Measurements from ENCODE around the gene NPTXR. TPM values are rescaled to one million over a fixed set of nuclear protein-coding genes. Genes with fewer than 3 reads are reported as not detected.
"Not testable (repeated sequence)": the region's sequence is repeated elsewhere in the genome, so short reads cannot be mapped to it uniquely, and the experiment has no call there.

Gene NPTXR
- total and polyA plus RNA-seq, 5 donors = 23.8 to 51.1 (median 32.3) TPM

DNA sequence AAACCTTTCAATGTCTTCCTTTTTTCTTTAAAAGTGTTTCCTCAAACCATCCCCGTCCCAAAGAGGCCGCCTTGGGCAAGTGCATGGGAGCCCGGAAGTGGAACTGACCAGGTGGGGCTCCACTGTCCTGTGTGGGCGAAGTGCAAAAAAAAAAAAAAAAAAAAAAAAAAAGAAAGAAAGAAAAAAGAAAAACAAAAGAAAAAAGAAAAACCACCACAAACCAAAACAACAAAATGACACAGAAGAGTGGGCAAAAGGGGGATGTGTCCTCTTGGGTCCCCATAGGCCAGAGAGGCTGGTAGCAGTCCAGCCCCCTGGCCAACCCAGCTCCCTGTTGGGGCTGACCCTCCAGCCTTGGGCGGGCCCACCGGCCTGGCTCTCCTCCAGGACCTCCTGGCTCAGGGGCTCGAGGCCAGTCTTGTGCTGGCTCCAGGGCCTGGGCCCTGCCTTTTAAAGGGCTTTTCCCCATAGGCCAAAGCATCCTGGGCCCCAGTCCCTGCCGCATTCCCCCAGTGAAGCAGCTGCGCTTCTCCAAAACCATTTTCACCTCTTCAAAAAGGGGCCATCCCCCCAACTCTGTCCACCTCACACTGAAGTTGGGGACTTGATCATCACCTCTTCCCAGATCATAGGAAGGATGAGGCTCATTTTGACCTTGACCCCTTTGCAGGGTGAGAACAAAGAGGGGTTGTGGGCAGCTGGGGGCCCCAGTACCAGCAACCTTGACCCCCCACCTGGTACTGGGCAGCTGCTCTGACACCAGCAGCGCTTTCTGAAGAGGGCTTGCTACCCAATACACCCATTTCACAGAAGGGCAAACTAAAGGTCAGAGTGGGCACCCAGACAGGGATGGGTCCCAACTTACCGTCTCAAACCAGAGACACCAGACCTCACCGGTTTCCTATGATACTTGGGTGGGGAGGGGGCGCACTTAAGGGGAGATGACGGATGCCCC is 18.8 kb upstream of the NPTXR start:
- peaks cover 18% of the 10 kb centered on the region for H3K4me1 ChIP-seq (ENCODE audit: control insufficient read depth, insufficient read depth, low read length)
- no peak overlapping the region for H3K27ac ChIP-seq (ENCODE audit: low read length)
- ATAC-seq (peak; percentile 45 to 52), DNase-seq (peak; percentile 73 to 93 (median 91))
- no peaks in the 10 kb centered on the region for H3K9me3 ChIP-seq (ENCODE audit: control insufficient read depth, low read length)
- no peak overlapping the region for H3K4me3 ChIP-seq (ENCODE audit: low read length)
- intact Hi-C loops (cut with DNase I) = loop anchor here in 2 of 4 donors (5.0 to 10.0 kb wide), 4 partner anchors 142 to 452 kb away; partner anchors contain the start of gene RPL3 (in 1 of the 2)
- 52% methylated on average over 14 of the region's 14 CpGs for WGBS
- H3K27me3 ChIP-seq (ENCODE audit: control insufficient read depth, insufficient read depth) = no peaks in the 10 kb centered on the region

DNA sequence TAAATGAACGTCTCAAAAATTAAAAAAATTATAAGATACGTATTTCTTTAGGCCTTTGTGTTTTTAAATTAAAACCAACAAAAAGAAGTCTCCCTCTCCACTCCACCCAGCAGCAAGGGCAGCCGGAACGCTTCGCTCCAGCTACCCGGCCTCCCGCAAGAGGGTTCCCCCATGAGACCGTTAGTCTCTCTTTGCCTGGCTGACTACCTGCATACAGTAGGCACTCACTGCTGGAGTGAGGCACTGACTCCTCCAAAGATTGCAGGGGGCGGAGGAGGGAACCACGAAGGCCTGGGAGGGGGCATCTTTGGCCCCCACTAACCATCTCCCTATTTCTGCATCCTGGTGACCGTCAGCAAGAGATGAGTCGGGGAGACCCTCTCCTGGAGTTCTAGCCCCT is 18.1 kb upstream of the NPTXR start:
- intact Hi-C loops (cut with DNase I) = loop anchor here in 2 of 4 donors (5.0 to 10.0 kb wide), 4 partner anchors 143 to 453 kb away; partner anchors contain the start of gene RPL3 (in 1 of the 2)
- no peaks in the 10 kb centered on the region for H3K9me3 ChIP-seq (ENCODE audit: control insufficient read depth, low read length)
- no peaks in the 10 kb centered on the region for H3K27me3 ChIP-seq (ENCODE audit: control insufficient read depth, insufficient read depth)
- WGBS = 42% methylated on average over 12 of the region's 12 CpGs
- no peak for ATAC-seq
- no peak for DNase-seq
- H3K27ac ChIP-seq (ENCODE audit: low read length) = no peak overlapping the region
- peaks cover 18% of the 10 kb centered on the region for H3K4me1 ChIP-seq (ENCODE audit: control insufficient read depth, insufficient read depth, low read length)
- H3K4me3 ChIP-seq (ENCODE audit: low read length) = no peak overlapping the region

DNA sequence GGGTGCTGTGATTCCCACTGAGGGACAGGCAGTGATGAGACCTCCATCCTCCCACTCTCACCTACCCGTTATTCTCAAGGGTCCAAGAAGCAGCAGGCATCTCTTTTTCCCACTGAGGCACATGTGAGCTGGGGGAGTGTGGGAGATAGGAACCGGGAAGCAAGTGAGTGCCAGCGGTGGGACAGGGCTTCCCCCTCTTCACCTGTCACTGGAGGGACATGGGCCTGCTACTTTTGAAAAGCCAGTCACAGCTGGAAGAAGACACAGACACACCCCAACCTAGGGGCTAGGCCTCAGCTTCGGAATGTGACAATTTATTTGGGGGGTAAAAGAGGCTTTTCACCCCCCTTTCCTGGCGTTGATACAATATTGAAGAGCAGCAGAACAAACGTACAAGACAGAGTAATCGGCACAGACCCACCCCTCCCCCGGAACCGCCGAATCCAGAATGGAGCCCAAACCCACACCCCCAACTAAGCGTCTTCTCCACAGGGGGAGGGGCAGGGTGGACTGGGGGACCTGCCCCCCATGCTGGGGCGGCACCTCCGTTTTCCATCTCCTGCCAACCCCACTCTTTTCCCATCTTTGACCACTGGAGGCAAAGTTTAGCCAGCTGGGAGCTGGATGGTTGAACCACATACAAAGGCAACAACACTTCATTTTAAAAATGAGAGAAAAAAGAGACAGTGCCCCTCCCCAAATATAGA is 17.5 kb upstream of the NPTXR start:
- no peaks in the 10 kb centered on the region for H3K27me3 ChIP-seq (ENCODE audit: control insufficient read depth, insufficient read depth)
- ATAC-seq (no peak), DNase-seq (no peak)
- 23% methylated on average over 13 of the region's 13 CpGs for WGBS
- no peak overlapping the region for H3K27ac ChIP-seq (ENCODE audit: low read length)
- peaks cover 18% of the 10 kb centered on the region for H3K4me1 ChIP-seq (ENCODE audit: control insufficient read depth, insufficient read depth, low read length)
- intact Hi-C loops (cut with DNase I) = loop anchor here in 2 of 4 donors (5.0 to 10.0 kb wide), 4 partner anchors 143 to 453 kb away; partner anchors contain the start of gene RPL3 (in 1 of the 2)
- H3K9me3 ChIP-seq (ENCODE audit: control insufficient read depth, low read length) = no peaks in the 10 kb centered on the region
- H3K4me3 ChIP-seq (ENCODE audit: low read length) = no peak overlapping the region

DNA sequence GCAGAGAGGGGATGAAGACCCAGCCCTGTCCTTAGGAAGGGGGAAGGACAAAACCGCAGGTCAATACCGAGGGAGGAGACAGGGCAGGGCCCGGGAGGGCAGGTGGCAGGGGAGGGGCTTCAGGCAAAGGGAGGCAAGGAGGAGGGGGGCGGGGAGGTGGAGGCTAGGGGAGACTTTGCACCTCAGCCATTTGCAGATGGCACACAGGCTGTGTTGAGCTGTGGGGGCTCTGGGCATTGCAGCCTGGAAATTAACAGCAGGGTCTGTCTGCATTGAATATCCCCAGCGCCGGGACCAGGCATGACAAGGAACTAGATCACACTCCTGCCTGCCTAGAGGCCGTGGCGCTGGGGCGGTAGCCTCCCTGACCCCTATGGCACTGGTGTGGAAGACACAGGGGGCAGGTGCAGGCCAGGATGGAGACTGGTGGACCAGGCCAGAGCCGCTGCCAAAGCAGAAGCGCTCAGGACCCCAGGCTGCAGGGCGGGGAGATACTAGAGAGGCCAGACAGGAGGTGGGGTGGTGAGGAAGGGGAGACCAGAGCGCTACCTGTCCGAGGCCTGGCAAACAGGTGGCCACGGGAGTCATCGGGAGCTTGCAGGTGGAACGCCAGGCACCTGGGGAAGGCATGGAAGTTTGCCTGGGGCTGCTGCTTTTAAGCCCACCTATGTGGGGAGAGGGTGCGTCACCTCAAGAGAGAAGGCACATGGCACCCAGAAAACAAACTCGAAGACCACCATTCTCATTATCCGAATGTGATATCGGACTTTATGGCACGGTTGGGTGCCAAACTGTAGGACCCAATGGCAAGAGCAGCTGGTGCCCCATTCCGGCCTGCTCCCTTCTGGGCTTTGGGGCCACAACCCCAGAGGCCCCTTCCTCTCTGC is 16.7 kb upstream of the NPTXR start:
- Histone ChIP-seq H3K4me3 (ENCODE audit: low read length) (no peak overlapping the region), H3K27ac (ENCODE audit: low read length) (no peak overlapping the region), H3K4me1 (ENCODE audit: control insufficient read depth, insufficient read depth, low read length) (peaks cover 18% of the 10 kb centered on the region), H3K9me3 (ENCODE audit: control insufficient read depth, low read length) (no peaks in the 10 kb centered on the region), H3K27me3 (ENCODE audit: control insufficient read depth, insufficient read depth) (no peaks in the 10 kb centered on the region)
- ATAC-seq = no peak
- 57% methylated on average over 23 of the region's 23 CpGs for WGBS
- no peak for DNase-seq
- intact Hi-C loops (cut with DNase I) = loop anchor here in 2 of 4 donors (5.0 to 10.0 kb wide), 4 partner anchors 144 to 454 kb away; partner anchors contain the start of gene RPL3 (in 1 of the 2)

DNA sequence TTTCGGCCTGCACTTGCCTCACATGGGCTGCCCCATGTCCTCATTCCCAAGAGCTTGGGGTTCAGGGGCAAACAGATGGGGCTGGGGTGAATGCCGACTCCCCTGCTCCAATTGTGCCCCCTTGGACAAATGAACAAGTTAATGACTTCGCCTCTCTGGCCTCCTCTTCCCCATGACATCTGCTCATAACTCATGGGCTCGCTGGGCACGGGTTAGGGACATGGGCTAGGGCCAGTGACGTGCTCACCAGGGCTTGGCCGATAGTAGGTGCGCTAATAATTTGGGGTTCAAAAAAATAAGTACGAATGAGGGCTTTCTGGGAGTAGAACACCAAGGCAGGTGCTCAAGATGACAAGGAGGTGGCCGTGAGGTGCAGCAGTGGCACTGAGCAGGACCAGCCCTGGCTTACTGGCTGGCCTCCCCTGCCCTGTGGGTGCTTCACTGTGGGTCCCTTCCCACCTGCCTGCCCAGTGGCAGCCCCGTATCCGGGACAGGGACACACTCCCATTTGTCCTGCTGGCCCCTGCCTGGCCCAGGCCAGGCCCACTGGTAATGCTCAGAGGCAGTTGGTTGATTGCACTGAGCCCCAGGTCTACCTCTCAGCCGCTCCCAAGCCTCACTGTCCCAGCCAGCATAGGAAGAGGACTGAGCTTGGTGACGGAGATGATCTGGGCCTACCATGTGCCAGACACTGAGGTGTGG is 15.9 kb upstream of the NPTXR start:
- Histone ChIP-seq H3K27ac (ENCODE audit: low read length) (no peak overlapping the region), H3K9me3 (ENCODE audit: control insufficient read depth, low read length) (no peaks in the 10 kb centered on the region), H3K4me1 (ENCODE audit: control insufficient read depth, insufficient read depth, low read length) (peaks cover 10% of the 10 kb centered on the region), H3K4me3 (ENCODE audit: low read length) (no peak overlapping the region), H3K27me3 (ENCODE audit: control insufficient read depth, insufficient read depth) (no peaks in the 10 kb centered on the region)
- ATAC-seq (no peak), DNase-seq (no peak)
- intact Hi-C loops (cut with DNase I) = loop anchor here in 3 of 4 donors (5.0 to 10.0 kb wide), 4 partner anchors 145 to 455 kb away; partner anchors contain the start of gene RPL3 (in 1 of the 3)
- 77% methylated on average over 14 of the region's 14 CpGs for WGBS

DNA sequence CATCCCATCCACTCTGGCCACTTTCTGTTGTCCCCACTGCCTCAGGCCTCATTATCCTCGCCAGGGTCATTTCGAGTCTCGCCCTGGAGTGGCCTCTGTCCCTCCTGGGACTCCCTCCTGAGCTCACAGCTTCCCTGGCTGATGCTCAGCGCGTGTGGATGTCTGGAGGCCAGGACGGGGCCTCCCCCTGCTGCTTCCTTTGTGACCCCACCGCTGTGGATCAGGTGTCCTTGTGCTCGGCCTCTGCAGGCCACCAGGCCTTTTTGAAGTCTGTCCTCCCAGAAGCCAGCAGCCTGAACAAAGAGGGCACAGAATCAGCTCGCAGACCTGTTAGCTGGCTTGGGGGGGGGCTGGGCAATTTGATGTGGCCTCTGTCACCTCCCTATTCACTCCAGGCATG is 14.7 kb upstream of the NPTXR start:
- H3K4me3 ChIP-seq (ENCODE audit: low read length) = no peak overlapping the region
- H3K27me3 ChIP-seq (ENCODE audit: control insufficient read depth, insufficient read depth) = no peaks in the 10 kb centered on the region
- WGBS = 67% methylated on average over 9 of the region's 9 CpGs
- intact Hi-C loops (cut with DNase I) = loop anchor here in 1 of 4 donors (10.0 kb wide), 1 partner anchor 146 kb away; no protein-coding TSS in a partner anchor
- no peaks in the 10 kb centered on the region for H3K9me3 ChIP-seq (ENCODE audit: control insufficient read depth, low read length)
- ATAC-seq (no peak), DNase-seq (no peak)
- H3K27ac ChIP-seq (ENCODE audit: low read length) = no peak overlapping the region
- peaks cover 9% of the 10 kb centered on the region for H3K4me1 ChIP-seq (ENCODE audit: control insufficient read depth, insufficient read depth, low read length)

- not testable (repeated sequence) for H3K4me1 ChIP-seq (ENCODE audit: control insufficient read depth, insufficient read depth, low read length); H3K27me3 ChIP-seq (ENCODE audit: control insufficient read depth, insufficient read depth); H3K4me3 ChIP-seq (ENCODE audit: low read length); DNase-seq; H3K9me3 ChIP-seq (ENCODE audit: control insufficient read depth, low read length); ATAC-seq; H3K27ac ChIP-seq (ENCODE audit: low read length)
- 85% methylated on average over 7 of the region's 7 CpGs for WGBS
- intact Hi-C loops (cut with DNase I) = loop anchor here in 1 of 4 donors (10.0 kb wide), 1 partner anchor 150 kb away; no protein-coding TSS in a partner anchor
Observed at GRCh38 chr22:38854476-38854875, 10.6 kb upstream of the NPTXR start.

DNA sequence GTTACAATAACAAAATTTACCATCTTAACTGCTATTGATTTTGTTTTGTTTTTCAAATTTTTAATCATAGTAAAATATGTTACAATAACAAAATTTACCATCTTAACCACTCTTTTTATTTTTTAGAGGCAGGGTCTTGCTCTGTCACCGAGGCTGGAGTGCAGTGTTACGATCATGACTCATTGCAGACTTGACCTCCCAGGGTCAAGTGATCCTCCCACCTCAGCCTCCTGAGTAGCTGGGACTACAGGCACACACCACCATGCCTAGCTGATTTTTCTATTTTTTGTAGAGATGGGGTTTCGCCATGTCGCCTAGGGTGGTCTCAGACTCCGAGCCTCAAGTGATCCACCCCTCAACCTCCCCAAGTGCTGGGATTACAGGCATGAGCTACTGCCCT is 10.1 kb upstream of the NPTXR start:
- not testable (repeated sequence) for H3K9me3 ChIP-seq (ENCODE audit: control insufficient read depth, low read length); H3K4me3 ChIP-seq (ENCODE audit: low read length); DNase-seq; H3K27me3 ChIP-seq (ENCODE audit: control insufficient read depth, insufficient read depth); H3K27ac ChIP-seq (ENCODE audit: low read length); H3K4me1 ChIP-seq (ENCODE audit: control insufficient read depth, insufficient read depth, low read length); ATAC-seq
- 72% methylated on average over 5 of the region's 5 CpGs for WGBS
- intact Hi-C loops (cut with DNase I) = loop anchor here in 1 of 4 donors (10.0 kb wide), 1 partner anchor 151 kb away; no protein-coding TSS in a partner anchor

- 64% methylated on average over 9 of the region's 9 CpGs for WGBS
- no peaks in the 10 kb centered on the region for H3K4me1 ChIP-seq (ENCODE audit: control insufficient read depth, insufficient read depth, low read length)
- no peak for ATAC-seq
- H3K27me3 ChIP-seq (ENCODE audit: control insufficient read depth, insufficient read depth) = no peaks in the 10 kb centered on the region
- no peaks in the 10 kb centered on the region for H3K9me3 ChIP-seq (ENCODE audit: control insufficient read depth, low read length)
- no peak overlapping the region for H3K4me3 ChIP-seq (ENCODE audit: low read length)
- no peak overlapping the region for H3K27ac ChIP-seq (ENCODE audit: low read length)
- intact Hi-C loops (cut with DNase I) = loop anchor here in 1 of 4 donors (10.0 kb wide), 1 partner anchor 152 kb away; no protein-coding TSS in a partner anchor
- peak in 1 of 3 donors; percentile 5 for DNase-seq
Observed at GRCh38 chr22:38853196-38853651, 9.4 kb upstream of the NPTXR start.

Data from right cardiac atrium (tissue), 5 donors.